GM20000 (cell line): ENCODE results near the gene CEP112.

Experiments
- DNase-seq: peaks from one replicate; pipeline ENCODE4 v3.0.0; 2012; ENCODE audit warnings: low spot score
- CTCF ChIP-seq: IDR thresholded peaks from 2 replicates; pipeline ENCODE4 v1.5.1; 2012; ENCODE audit warnings: mild to moderate bottlenecking, control low read depth; ENCODE audit errors: extremely low read depth, missing control alignments

CEP112 gene

DNA sequence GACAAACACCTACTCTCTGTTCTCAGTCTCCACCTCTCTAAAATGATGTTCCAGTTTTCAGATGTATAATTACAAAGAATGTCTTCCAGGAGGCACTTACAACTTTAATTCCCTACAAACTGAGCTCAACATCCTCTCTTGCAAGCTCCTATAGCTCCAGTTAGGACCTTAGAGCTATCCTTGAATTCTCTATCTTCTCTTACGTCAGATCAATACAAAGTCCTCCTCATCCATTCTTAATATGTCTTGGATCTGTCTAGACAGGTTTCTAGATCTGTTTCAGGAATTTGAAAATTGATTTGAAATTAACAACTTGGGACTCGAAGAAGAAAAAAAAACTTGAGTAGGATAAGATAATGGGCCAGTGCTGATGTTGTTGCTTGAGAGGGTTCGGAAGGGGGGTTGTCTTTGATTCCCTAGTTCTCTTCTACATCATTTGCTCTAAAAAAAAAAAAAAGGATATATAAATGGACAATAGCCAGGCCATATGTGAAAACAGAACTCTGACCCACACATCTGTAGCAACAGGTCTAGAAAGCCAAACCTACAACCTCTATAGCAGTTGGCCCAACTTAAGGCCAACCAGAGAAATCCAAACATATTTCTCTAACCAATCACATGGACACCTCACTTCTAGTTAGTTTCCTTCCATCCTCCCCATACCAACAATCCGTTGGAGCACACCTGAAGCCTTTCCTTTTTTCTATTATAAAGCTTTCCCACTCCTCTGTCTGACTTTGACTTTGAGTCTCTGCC is 38.0 kb upstream of the CEP112 start:
- no peak for TF ChIP-seq CTCF
- no peak for DNase-seq

- DNase-seq = no peak
- TF ChIP-seq CTCF = no peak
These were observed 37.2 kb upstream of the CEP112 start, which contains the start of gene APOH for GRCh38 chr17:66228887-66229782. Gene APOH (minus strand): TSS chr17:66229415. CDS start chr17:66229379, 36 bp downstream.

DNA sequence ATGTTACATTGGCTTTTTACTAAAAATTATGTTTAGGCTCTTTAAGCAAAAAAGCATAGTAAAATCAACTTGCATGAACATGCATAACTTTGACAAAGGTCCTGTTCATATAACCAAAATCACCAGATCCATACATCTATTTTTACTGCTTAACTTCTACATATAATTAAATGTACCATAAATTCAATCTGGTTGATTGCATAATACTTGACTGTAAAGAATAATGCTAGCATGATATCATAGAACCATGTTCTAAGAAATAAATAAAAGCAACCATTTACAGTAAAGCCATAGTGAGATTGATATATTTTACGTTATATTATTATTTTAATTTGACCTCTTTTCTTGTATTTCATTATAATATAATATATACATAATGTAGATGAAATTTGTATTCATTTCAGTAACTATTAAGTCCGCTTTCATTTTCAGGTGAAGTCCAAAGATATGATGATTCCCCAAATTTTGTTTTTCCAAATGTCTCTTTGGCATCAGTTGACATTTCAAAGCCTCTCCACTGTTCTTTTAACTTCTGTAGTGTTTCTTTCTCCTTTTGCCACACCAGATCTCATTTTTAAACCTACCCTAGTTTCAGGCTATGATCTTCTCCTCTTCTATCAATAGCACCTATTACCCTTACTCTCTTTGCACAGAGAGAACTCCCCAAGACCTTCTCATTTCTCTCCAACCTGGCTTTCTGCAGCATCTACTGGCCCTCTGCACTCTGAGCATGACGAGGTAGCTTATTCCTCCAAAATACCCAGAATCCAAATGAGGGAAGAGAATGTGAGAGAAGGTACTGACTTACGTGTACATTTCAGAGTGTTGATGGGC is 35.5 kb upstream of the CEP112 start:
- no peak for DNase-seq
- TF ChIP-seq CTCF = no peak

DNA sequence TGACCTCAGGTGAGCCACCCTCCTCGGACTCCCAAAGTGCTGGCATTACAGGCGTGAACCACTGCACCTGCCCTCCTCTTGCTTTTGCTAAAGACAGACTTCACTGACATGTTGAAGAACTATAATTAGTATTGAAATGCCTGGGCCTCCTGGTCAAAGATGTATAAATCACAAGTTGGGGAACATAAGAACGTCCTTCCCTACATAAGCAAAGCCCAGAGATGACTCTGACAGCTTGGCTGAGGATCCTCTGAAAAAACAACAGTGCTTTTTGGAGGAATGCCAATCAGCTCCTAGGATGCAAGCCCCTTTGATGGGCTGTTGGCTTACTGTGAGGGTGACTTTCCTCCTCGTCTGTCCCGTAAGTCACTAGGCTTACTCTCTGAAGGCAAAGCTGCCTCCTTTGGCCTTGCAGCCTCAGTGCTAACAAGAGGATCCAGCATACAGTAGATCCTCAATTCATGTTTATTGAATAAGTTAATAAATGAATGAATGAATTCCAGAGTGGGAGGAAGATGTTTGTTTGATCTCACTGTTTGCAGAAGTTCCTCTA is 30.9 kb upstream of the CEP112 start:
- no peak for DNase-seq

DNA sequence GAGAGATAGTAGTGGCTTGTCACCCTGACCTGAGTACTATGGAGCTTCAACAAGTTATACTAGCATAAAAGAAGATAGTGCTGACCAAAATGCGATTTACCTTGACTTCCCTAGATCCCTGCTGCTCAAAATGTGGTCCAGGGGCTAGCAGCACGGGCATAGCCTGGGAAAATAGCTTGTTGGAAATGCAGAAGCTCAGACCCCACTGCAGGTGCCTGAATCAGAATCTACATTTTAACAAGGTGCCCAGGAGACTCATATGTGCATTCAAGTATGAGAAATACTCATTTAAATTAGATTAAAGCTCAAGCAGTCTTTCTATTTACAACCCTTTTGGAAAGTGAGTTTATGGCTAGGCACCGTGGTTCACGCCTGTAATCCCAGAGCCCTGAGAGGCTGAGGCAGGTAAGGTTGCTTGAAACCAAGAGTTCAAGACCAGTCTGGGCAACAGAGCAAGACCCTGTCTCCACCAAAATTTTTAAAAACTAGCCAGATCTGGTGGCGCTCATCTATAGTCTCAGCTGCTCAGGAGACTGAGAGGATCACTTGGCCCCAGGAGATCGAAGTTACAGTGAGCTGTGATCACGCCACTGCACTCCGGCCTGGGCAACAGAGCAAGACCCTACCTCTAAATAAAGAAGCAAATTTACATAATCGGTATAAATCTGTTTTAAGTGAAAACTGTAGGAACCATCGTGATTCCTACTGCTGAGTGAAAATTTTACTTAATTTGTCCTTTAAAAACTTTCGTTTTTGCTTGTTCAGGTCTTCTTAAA is 30.0 kb upstream of the CEP112 start:
- TF ChIP-seq CTCF = no peak
- no peak for DNase-seq

More for the DNA sequence above, 30.9 kb upstream of the CEP112 start:
- no peak for TF ChIP-seq CTCF

DNA sequence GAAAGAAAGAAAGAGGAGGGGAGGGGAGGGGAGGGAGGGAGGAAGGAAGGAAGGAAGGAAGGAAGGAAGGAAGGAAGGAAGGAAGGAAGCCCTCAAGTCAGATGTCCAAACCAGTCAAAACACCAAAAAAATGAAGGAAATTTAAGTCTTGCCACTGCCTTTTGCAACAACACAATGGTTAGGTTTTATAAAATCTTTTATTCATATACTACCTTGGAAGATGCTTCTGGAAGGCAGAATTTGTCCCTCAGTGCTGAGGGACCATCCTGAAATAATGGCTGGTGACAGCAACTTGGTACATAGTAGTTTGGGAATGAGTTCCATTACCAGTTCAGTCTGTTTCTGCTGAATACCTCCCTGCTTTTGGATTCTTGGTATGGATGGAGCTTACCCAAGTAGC is 29.4 kb upstream of the CEP112 start:
- TF ChIP-seq CTCF = no peak
- DNase-seq = no peak
